ENCODE results near the gene NOL12.
"Not testable (repeated sequence)": the region's sequence is repeated elsewhere in the genome, so short reads cannot be mapped to it uniquely, and the experiment has no call there.

NOL12 gene

GRCh38 chr22:37710675-37711074 lies 24.5 kb downstream of the NOL12 start:
- no peak for DNase-seq (ENCODE audit: low read depth in 2 of 2, low spot score in 1 of 2)

GRCh38 chr22:37711490-37711889 lies 25.3 kb downstream of the NOL12 start:
- DNase-seq (ENCODE audit: low read depth in 2 of 2, low spot score in 1 of 2), result no peak

DNA sequence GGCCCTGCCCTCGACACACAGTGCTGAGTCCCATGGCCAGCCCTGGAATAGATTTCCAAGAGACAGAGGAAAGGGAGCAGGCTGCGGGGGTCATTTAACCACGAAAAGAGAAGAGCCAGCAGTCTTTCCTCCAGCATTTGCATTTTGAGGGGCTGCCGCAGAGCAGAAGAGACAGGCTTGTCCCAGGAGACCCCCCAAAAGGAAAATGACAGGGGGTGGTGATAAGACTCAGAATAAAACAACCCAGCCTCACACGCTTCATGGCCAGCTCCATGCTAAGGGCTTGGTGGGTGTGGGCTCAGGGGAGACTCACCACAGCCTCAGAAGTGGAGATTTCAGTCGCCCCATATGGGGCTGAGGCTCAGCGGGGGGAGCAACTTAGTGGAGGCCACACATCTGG lies 27.6 kb downstream of the NOL12 start:
- DNase-seq (ENCODE audit: low read depth in 2 of 2, low spot score in 1 of 2), result no peak

DNA sequence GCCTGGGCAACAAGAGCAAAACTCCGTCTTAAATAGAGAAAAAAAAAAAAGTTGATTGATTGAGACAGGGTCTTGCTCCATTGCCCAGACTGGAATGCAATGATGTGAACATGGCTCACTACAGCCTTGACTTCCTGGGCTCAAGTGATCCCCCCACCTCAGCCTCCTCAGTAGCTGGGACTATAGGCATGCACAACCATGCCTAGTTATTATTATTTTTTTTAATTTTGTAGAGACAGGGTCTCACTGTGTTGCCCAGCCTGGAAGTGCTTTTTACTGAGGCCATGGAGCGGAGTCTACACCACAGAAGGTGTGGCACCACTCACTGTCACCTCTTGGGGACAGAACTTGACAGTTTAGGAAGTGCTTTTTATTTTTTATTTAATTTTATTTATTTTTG lies 28.5 kb downstream of the NOL12 start:
- no peak for DNase-seq (ENCODE audit: low read depth in 2 of 2, low spot score in 1 of 2)

GRCh38 chr22:37715760-37716159 lies 29.6 kb downstream of the NOL12 start:
- no peak for DNase-seq (ENCODE audit: low read depth in 2 of 2, low spot score in 1 of 2)

DNA sequence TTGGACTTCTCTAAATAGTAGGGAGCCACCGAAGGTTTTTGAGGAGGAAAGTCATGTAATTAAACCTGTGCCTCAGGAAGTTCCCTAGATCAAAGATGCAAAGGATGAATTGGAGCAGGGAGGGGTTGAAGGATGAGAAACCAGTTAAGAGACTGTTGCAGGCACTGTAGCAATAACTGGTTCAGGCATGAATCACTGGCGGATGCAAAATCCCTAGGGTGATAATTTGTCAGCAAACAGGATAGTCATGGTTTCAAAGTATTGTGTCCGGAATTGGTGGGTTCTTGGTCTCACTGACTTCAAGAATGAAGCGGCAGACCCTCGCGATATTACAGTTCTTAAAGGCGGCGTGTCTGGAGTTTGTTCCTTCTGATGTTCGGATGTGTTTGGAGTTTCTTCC lies 30.6 kb downstream of the NOL12 start:
- no peak for DNase-seq (ENCODE audit: low read depth in 2 of 2, low spot score in 1 of 2)

DNA sequence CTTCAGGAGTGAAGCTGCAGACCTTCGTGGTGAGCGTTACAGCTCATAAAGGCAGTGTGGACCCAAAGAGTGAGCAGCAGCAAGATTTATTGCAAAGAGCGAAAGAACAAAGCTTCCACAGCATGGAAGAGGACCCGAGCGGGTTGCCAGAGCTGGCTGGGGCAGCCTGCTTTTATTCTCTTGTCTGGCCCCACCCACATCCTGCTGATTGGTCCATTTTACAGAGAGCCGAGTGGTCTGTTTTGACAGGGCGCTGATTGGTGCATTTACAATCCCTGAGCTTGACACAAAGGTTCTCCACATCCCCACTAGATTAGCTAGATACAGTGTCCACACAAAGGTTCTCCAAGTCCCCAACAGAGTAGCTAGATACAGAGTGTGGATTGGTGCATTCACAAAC lies 31.1 kb downstream of the NOL12 start:
- DNase-seq (ENCODE audit: low read depth in 2 of 2, low spot score in 1 of 2), result not testable (repeated sequence)

- DNase-seq (ENCODE audit: low read depth in 2 of 2, low spot score in 1 of 2), result not testable (repeated sequence)
Measured at GRCh38 chr22:37717746-37718305, 31.7 kb downstream of the NOL12 start.

GRCh38 chr22:37725551-37726240 lies 39.6 kb downstream of the NOL12 start:
- no peak for DNase-seq (ENCODE audit: low read depth in 2 of 2, low spot score in 1 of 2)

GRCh38 chr22:37726241-37726887 lies 40.2 kb downstream of the NOL12 start:
- no peak for DNase-seq (ENCODE audit: low read depth in 2 of 2, low spot score in 1 of 2)

DNA sequence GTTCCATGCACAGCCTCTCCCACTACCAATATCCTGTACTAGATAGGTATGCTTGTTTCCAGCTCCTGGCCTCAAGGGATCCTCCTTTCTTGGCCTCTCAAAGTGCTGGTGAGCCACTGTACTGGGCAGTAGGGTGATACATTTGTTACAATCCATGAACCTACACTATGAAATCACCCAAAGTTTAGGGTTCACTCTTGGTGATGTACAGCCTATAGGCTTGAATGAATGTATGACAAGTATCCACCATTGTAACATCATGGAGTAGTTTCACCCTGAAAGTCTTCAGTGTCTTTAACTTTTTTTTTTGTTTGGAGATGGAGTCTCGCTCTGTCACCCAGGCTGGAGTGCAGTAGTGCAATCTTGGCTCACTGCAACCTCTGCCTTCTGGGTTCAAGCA lies 42.5 kb downstream of the NOL12 start:
- DNase-seq (ENCODE audit: low read depth in 2 of 2, low spot score in 1 of 2), result no peak

GRCh38 chr22:37731804-37732471 lies 45.8 kb downstream of the NOL12 start:
- no peak for DNase-seq (ENCODE audit: low read depth in 2 of 2, low spot score in 1 of 2)

DNA sequence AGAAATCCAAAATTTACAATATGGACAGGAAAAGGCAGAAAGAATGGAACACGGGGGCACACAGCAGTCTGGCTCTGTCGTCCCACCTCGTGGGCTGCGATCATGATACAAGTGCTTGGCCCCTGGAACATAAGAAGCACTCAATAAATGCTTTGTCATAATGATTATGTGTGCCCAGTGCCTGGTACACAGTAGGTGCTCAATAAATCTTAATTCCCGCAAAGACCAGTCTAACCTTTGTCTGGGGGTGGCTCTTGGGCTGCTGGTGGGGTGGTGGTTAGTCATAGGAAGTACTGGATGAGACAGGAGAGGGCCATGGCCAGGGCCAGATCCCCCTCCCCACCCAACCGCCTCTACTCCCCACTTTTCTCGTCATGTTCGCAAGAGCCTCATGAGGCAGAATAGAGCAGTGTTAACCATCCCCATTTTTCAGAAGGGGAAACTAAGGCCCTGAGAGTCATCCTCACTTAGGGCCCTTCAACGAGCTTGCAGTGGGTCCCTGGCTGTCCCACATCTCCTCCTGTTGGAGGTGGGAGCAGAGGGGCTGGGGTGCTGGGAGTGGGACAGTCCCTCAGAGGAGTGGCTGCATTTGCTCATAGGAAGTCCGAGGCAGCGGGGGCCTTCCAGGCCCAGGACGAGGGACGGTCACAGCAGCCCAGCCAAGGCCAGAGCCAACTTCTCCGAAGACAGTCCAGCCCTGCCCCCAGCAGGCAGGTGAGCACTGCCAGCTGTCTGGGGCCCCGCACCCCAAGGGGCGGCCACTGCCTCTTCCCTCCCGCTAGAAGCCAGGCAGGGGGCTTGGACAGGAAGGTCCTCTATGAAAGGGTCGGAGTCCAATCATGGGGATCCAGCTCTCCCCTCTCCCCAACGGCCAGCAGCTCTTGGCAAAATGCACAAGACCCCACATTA lies 46.8 kb downstream of the NOL12 start:
- DNase-seq (ENCODE audit: low read depth in 2 of 2, low spot score in 1 of 2), result no peak

DNA sequence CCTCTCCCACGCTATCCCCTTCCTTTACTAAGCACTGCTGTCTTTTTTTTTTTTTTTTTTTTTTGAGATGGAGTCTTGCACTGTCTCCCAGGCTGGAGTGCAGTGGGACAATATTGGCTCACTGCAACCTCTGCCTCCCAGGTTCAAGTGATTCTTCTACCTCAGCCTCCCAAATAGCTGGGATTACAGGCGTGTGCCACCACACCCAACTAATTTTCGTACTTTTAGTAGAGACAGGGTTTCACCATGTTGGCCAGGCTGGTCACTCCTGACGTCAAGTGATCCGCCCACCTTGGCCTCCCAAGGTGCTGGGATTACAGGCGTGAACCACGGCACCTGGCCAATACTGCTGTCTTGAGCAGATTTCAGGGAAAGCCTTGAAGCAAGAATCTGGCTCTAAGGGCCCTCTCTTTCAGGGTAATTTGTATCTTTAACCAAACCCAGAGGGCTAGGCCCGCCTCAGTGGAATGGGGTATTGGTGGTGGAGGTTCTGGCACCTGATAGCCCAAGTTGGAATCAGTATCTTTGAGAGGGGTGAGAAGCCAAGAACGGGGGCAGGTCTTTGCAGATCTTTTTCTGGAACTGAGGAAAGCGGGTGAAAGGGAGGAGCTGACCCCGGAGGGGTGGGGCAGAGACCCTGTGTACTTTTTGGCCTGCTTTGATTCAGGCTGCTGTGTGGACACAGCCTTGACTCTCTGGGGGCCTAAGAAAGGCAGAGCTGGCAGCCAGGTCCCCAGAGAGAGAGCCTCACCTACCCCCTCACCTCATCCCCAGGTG lies 47.7 kb downstream of the NOL12 start:
- no peak for DNase-seq (ENCODE audit: low read depth in 2 of 2, low spot score in 1 of 2)

DNA sequence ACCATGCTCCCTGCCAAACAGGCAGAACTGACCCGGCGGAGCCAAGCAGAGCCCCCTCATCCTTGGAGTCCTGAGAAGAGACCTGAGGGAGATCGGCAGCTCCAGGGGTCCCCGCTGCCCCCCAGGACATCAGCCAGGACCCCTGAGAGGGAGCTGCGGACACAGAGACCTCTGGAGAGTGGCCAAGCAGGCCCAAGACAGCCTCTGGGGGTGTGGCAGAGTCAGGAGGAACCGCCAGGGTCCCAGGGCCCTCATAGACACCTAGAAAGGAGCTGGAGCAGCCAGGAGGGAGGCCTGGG lies 48.2 kb downstream of the NOL12 start:
- DNase-seq (ENCODE audit: low read depth in 2 of 2, low spot score in 1 of 2), result no peak

GRCh38 chr22:37734964-37735451 lies 48.9 kb downstream of the NOL12 start:
- DNase-seq (ENCODE audit: low read depth in 2 of 2, low spot score in 1 of 2), result no peak

GRCh38 chr22:37739035-37739434 lies 52.9 kb downstream of the NOL12 start:
- DNase-seq (ENCODE audit: low read depth in 2 of 2, low spot score in 1 of 2), result no peak

- DNase-seq (ENCODE audit: low read depth in 2 of 2, low spot score in 1 of 2), result no peak
Measured at GRCh38 chr22:37739611-37740049, 53.5 kb downstream of the NOL12 start.

GRCh38 chr22:37740455-37741311 lies 54.5 kb downstream of the NOL12 start:
- no peak for DNase-seq (ENCODE audit: low read depth in 2 of 2, low spot score in 1 of 2)
